ENCODE measurements around the gene SYK.

DNA sequence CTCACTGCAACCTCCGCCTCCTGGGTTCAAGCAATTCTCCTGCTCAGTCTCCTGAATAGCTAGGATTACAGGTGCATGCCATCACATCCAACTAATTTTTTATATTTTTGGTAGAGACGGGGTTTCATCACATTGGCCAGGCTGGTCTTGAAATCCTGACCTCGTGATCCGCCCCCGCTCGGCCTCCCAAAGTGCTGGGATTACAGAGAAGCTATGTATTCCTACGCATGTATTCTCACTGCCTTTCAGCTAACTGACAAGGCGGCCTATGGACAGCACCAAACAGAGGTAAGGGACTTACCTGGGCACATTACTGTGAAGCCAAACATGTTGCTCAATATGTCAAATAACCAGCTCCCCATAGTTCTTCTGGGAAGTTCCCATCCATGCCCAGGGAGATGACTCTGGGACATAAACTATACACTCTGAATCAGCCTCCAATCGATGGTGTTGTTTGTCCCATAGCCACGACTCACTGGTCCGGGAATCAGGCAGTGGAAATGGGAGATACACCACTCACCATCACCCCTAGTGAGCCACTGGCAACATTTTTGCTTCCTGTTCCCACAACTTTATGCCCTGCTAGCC is 114.6 kb downstream of the SYK start:
- TF ChIP-seq POLR2A (IDR thresholded peaks at IDR 0.05) = peak; percentile 30
- TF ChIP-seq, protein P1, sequence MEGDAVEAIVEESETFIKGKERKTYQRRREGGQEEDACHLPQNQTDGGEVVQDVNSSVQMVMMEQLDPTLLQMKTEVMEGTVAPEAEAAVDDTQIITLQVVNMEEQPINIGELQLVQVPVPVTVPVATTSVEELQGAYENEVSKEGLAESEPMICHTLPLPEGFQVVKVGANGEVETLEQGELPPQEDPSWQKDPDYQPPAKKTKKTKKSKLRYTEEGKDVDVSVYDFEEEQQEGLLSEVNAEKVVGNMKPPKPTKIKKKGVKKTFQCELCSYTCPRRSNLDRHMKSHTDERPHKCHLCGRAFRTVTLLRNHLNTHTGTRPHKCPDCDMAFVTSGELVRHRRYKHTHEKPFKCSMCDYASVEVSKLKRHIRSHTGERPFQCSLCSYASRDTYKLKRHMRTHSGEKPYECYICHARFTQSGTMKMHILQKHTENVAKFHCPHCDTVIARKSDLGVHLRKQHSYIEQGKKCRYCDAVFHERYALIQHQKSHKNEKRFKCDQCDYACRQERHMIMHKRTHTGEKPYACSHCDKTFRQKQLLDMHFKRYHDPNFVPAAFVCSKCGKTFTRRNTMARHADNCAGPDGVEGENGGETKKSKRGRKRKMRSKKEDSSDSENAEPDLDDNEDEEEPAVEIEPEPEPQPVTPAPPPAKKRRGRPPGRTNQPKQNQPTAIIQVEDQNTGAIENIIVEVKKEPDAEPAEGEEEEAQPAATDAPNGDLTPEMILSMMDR (IDR thresholded peaks at IDR 0.05) = no peak
